ENCODE results near the gene SLC37A1.

DNA sequence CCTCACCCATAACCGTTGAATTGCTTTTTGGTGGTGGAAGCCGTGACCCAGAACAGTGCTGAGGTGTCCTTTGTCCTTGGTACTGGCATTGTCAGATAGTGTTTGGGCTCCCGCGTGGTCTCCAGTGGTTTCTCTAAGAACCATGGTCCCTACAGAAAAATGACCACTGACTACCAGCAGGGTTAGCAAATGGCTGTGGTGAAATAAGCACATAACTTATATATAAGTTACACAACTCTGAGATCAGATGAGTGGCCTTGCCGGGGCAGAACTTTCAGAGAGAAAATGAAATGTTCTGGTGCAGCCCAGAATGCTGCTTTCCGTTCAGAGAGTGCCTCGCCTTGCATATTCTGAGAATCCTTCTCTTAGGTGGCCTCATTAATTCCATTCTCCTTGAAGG is 5.0 kb downstream of the SLC37A1 start:
- TF ChIP-seq, protein P1, sequence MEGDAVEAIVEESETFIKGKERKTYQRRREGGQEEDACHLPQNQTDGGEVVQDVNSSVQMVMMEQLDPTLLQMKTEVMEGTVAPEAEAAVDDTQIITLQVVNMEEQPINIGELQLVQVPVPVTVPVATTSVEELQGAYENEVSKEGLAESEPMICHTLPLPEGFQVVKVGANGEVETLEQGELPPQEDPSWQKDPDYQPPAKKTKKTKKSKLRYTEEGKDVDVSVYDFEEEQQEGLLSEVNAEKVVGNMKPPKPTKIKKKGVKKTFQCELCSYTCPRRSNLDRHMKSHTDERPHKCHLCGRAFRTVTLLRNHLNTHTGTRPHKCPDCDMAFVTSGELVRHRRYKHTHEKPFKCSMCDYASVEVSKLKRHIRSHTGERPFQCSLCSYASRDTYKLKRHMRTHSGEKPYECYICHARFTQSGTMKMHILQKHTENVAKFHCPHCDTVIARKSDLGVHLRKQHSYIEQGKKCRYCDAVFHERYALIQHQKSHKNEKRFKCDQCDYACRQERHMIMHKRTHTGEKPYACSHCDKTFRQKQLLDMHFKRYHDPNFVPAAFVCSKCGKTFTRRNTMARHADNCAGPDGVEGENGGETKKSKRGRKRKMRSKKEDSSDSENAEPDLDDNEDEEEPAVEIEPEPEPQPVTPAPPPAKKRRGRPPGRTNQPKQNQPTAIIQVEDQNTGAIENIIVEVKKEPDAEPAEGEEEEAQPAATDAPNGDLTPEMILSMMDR (conservative IDR thresholded peaks at IDR 0.05 in 1 of 2, IDR thresholded peaks at IDR 0.05 in 1 of 2; ENCODE audit: extremely low read depth in 1 of 2, insufficient read depth in 1 of 2, low read depth in 1 of 2, low read length in 2 of 2) = no peak
- no peak for TF ChIP-seq EZH2 (IDR thresholded peaks at IDR 0.05; ENCODE audit: borderline replicate concordance, low read length)
